MCF 10A (cell line): ENCODE data around the gene MST1R. TPM values are rescaled to one million over a fixed set of nuclear protein-coding genes. Genes with fewer than 3 reads are reported as not detected.
A peak's percentile ranks its signal among the peaks of the same experiment; 100 is the strongest.

Experiments
- BruUV-seq: library from RNA; stranded (reverse); fragments of 400-500 nt; replicated peaks from 2 replicates; lab custom pipeline; 2021; lab: Mats Ljungman, UMichigan
- CTCF ChIA-PET: fragments of 300-600 bp; sonication (Branson Sonifier 250); formaldehyde crosslinking; extraction: SDS; loops from one replicate; lab custom pipeline; 2021; ENCODE audit warnings: antibody characterized with exemption, inconsistent platforms; lab: Yijun Ruan, JAX
- POLR2A ChIA-PET: fragments of 300-600, 350-650 bp; sonication (Branson Sonifier 250); formaldehyde crosslinking; extraction: SDS; loops from one replicate; lab custom pipeline; 2020; ENCODE audit warnings: antibody characterized with exemption, inconsistent platforms; lab: Yijun Ruan, JAX
- DNase-seq: peaks from one replicate; pipeline ENCODE4 v3.0.0-alpha.2; 2018; ENCODE audit not compliant: unreplicated experiment
- H3K27ac Mint-ChIP-seq: one replicate; pipeline ENCODE4 v1.8.0; 2022; ENCODE audit warnings: mild to moderate bottlenecking, low read depth, mixed read lengths; ENCODE audit not compliant: unreplicated experiment
- H3K27me3 Mint-ChIP-seq: one replicate; pipeline ENCODE4 v1.8.0; 2022; ENCODE audit warnings: mixed read lengths; ENCODE audit not compliant: insufficient read depth, unreplicated experiment
- H3K36me3 Mint-ChIP-seq: one replicate; pipeline ENCODE4 v1.8.0; 2022; ENCODE audit warnings: mild to moderate bottlenecking, moderate library complexity, mixed read lengths; ENCODE audit not compliant: insufficient read depth, unreplicated experiment
- H3K4me1 Mint-ChIP-seq: one replicate; pipeline ENCODE4 v1.8.0; 2022; ENCODE audit warnings: mixed read lengths; ENCODE audit not compliant: insufficient read depth, unreplicated experiment
- H3K4me3 Mint-ChIP-seq: one replicate; pipeline ENCODE4 v1.8.0; 2022; ENCODE audit warnings: mild to moderate bottlenecking, moderate library complexity, mixed read lengths; ENCODE audit not compliant: unreplicated experiment
- H3K9me3 Mint-ChIP-seq: one replicate; pipeline ENCODE4 v1.8.0; 2022; ENCODE audit warnings: mixed read lengths; ENCODE audit not compliant: unreplicated experiment
- intact Hi-C: fragments of 100-400 bp; cut with micrococcal nuclease; formaldehyde crosslinking; loops from 2 replicates; pipeline ENCODE4 v1.14.1; 2022
- total RNA-seq: library from RNA; stranded (reverse); gene quantifications from 2 replicates; pipeline ENCODE4 v1.2.3, GENCODE V29; 2022
- TF ChIP-seq, protein P1 (sequence below): fragments of 200-600 bp; IDR thresholded peaks from one replicate; pipeline ENCODE4 v1.8.0; 2022; ENCODE audit warnings: antibody characterized with exemption, mild to moderate bottlenecking; ENCODE audit not compliant: unreplicated experiment

Gene MST1R
- total RNA-seq, 1 experiment from 2014 or later, result 103 TPM

DNA sequence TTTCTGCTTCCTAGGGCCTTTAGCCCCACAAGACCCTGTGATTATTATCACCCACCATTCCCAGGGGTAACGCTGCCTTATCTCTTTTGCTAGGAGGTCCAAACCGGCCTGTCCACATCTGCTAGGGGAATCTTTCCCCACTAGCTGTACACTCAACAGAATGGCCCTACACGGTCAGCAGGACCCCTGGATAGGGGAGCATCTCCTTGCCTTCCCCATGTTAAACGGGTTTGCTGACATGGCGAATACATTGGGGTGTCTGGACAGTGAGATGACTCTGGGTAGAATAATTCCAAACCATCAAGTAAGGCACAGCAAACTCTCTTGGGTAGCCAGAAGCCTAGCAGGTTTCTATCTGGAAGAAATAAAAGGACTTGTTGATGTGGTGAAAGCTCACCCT, 48.0 kb downstream of the MST1R start:
- peak overlapping the region; percentile 86 for H3K4me3 Mint-ChIP-seq
- H3K27me3 Mint-ChIP-seq, result no peaks in the 10 kb centered on the region
- H3K36me3 Mint-ChIP-seq, result no peaks in the 10 kb centered on the region
- peaks cover 8% of the 10 kb centered on the region for H3K4me1 Mint-ChIP-seq
- peak overlapping the region; percentile 74 for H3K27ac Mint-ChIP-seq
- H3K9me3 Mint-ChIP-seq, result no peaks in the 10 kb centered on the region
- ChIA-PET CTCF (interaction anchor here (0.6 to 2.9 kb wide), 6 partner anchors 16 to 691 kb away, joined by 3 to 8 read pairs (median 5); no protein-coding TSS in a partner anchor), POLR2A (interaction anchor here (0.5 to 2.3 kb wide), 6 partner anchors 21 to 217 kb away, joined by 3 to 8 read pairs (median 5); partner anchors contain the start of gene IP6K1)
- TF ChIP-seq, protein P1, sequence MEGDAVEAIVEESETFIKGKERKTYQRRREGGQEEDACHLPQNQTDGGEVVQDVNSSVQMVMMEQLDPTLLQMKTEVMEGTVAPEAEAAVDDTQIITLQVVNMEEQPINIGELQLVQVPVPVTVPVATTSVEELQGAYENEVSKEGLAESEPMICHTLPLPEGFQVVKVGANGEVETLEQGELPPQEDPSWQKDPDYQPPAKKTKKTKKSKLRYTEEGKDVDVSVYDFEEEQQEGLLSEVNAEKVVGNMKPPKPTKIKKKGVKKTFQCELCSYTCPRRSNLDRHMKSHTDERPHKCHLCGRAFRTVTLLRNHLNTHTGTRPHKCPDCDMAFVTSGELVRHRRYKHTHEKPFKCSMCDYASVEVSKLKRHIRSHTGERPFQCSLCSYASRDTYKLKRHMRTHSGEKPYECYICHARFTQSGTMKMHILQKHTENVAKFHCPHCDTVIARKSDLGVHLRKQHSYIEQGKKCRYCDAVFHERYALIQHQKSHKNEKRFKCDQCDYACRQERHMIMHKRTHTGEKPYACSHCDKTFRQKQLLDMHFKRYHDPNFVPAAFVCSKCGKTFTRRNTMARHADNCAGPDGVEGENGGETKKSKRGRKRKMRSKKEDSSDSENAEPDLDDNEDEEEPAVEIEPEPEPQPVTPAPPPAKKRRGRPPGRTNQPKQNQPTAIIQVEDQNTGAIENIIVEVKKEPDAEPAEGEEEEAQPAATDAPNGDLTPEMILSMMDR, result no peak
- no TSS peak for BruUV-seq
- intact Hi-C loops, result loop anchor here (2.0 kb wide), 1 partner anchor 45 kb away; no protein-coding TSS in a partner anchor
- DNase-seq, result no peak

DNA sequence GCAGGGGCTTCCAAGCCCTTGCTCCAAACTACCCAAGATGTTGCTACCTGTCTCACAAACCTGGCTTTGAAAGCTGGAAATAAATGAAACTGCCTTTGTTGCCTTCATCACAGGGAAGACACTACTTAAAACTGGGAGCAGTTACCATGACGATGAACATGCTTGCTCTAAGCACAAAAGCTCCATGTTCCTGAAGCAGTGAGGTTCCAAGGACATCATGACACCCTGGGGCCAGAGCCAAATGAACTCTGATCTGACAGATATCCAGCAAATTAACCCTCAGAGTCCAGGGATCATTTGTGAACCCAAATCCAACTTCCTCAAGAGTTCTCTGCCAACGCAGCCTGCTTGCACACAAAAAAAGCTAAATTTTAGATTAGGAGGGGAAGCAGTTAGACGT, 58.0 kb downstream of the MST1R start:
- intact Hi-C loops, result no loop called here
- CTCF ChIA-PET, result interaction anchor here (0.7 to 11.3 kb wide), 2 partner anchors 59 to 78 kb away, joined by 4 to 143 read pairs; partner anchors contain the start of gene MST1R
- Mint-ChIP-seq H3K36me3 (no peaks in the 10 kb centered on the region), H3K9me3 (no peaks in the 10 kb centered on the region), H3K27me3 (no peaks in the 10 kb centered on the region), H3K4me1 (no peaks in the 10 kb centered on the region), H3K27ac (no peak overlapping the region), H3K4me3 (no peak overlapping the region)
- DNase-seq, result no peak
- TF ChIP-seq, protein P1, result no peak
- BruUV-seq, result no TSS peak
- POLR2A ChIA-PET, result interaction anchor here (0.6 to 1.5 kb wide), 3 partner anchors 42 to 386 kb away, joined by 3 read pairs; partner anchors contain the start of gene INKA1

DNA sequence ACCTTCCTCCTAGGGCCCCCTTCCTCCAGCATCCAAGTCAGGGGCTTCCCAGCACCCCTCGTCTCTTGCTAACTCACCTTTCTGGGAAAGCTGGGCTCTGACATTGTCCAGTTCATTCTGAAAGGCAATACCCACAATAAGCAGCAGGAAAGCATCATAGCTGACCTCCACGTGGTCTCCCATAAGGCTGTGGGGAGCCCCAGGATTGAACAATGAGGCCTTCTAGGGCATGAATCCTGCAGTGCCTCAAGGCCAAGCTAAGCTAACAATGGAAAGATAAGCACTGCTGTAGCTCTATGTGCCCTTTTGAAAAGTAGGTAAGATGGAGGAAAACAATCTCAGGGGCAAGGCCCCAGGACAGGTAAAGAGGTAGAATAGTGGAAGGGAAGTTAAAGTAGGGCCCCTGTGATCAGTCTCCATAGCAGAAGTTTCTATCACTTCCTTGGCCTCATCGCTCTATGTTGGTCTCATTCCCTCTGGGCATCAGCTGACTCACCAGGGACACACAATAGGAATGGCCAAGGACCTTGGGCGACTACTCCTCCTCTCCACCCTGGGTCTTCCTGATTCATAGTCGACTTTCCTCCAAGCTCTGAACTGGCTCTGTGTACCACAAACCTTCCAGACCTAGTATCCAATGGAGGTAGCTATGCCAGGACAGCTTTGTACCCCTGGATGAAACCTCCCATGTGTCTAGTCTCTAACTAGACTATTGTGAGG, 59.0 kb downstream of the MST1R start:
- ChIA-PET POLR2A (interaction anchor here (0.6 to 0.7 kb wide), 2 partner anchors 48 to 94 kb away, joined by 3 read pairs; no protein-coding TSS in a partner anchor), CTCF (interaction anchor here (0.7 to 11.3 kb wide), 3 partner anchors 12 to 60 kb away, joined by 3 to 143 read pairs (median 3); partner anchors contain the start of genes INKA1, MST1R and TRAIP)
- H3K4me1 Mint-ChIP-seq, result no peaks in the 10 kb centered on the region
- no peak overlapping the region for H3K27ac Mint-ChIP-seq
- no peaks in the 10 kb centered on the region for H3K9me3 Mint-ChIP-seq
- no peak for DNase-seq
- no TSS peak for BruUV-seq
- no peaks in the 10 kb centered on the region for H3K27me3 Mint-ChIP-seq
- intact Hi-C loops, result no loop called here
- TF ChIP-seq, protein P1, result no peak
- no peak overlapping the region for H3K4me3 Mint-ChIP-seq
- H3K36me3 Mint-ChIP-seq, result no peaks in the 10 kb centered on the region

DNA sequence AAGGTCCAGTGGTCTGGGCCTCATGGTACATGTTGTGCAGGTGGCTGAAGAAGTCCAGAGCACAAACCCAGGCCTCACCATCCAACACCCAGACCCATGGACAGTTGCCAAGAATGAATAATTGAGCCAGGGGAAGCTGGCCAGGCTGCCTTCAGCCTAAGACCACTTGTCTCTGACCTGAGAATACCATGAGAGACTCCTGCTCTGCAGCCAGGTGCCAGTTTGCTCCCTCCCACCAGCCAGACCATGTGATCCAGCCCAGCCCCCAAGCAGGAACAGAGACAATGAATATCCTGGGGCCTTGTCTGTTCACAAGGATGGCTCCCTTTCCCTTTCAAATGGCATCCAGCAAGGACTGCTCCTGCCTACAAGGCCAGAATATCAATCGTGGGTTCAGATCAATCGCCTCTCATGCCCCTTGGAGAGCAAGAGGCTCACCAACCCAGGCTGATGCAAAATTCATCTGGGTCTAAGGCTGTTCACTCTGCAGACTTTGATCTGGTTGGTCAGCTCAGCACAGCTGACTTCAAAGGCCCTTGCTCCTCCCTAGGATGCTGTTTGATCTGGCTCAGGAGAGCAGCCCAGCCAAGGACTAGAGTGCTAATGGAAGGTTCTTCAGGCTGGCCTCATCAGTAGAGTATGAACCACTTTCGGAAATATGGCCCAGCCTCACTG, 60.7 kb downstream of the MST1R start:
- H3K27ac Mint-ChIP-seq, result no peak overlapping the region
- no TSS peak for BruUV-seq
- TF ChIP-seq, protein P1, result no peak
- no peaks in the 10 kb centered on the region for H3K27me3 Mint-ChIP-seq
- POLR2A ChIA-PET, result interaction anchor here (0.9 kb wide), 2 partner anchors 39 to 68 kb away, joined by 3 read pairs; no protein-coding TSS in a partner anchor
- H3K9me3 Mint-ChIP-seq, result no peaks in the 10 kb centered on the region
- CTCF ChIA-PET, result interaction anchor here (9.9 to 11.3 kb wide), 2 partner anchors 38 to 62 kb away, joined by 143 to 201 read pairs; partner anchors contain the start of genes CDHR4, INKA1 and MST1R
- H3K4me1 Mint-ChIP-seq, result no peaks in the 10 kb centered on the region
- no peak for DNase-seq
- H3K36me3 Mint-ChIP-seq, result no peaks in the 10 kb centered on the region
- no peak overlapping the region for H3K4me3 Mint-ChIP-seq
- intact Hi-C loops, result no loop called here
